ENCODE measurements around the gene NOL4L.
A peak's percentile ranks its signal among the peaks of the same experiment; 100 is the strongest.

Gene NOL4L

DNA sequence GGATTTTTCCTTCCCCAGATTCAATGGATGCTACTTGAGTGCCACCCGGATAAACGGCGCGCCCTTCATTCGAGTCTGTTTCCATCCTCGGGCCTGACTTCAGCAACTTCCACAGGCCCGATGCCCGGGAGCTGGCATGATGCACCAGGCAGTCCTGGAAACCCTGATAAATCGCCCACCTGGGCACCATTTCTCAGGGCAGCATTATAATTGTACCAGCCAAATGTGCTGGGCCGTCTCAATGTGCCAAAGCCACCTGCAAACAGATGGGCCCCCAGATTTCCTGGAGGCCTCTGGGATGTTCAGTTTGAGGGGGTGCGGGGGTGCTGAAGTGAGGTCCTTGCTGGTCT, 65.8 kb downstream of the NOL4L start:
- H3K36me3 Mint-ChIP-seq (ENCODE audit: insufficient read depth): peaks cover 36% of the 10 kb centered on the region
- no peaks in the 10 kb centered on the region for H3K9me3 Mint-ChIP-seq
- ATAC-seq (replicated peaks): no peak
- peaks cover 27 to 46% of the 10 kb centered on the region in 2 donors for H3K4me1 Mint-ChIP-seq (ENCODE audit: low read depth in 2 of 2)
- DNase-seq: no peak
- no peak overlapping the region for H3K27ac Mint-ChIP-seq
- no peak overlapping the region for H3K4me3 Mint-ChIP-seq
- H3K27me3 Mint-ChIP-seq: no peaks in the 10 kb centered on the region

DNA sequence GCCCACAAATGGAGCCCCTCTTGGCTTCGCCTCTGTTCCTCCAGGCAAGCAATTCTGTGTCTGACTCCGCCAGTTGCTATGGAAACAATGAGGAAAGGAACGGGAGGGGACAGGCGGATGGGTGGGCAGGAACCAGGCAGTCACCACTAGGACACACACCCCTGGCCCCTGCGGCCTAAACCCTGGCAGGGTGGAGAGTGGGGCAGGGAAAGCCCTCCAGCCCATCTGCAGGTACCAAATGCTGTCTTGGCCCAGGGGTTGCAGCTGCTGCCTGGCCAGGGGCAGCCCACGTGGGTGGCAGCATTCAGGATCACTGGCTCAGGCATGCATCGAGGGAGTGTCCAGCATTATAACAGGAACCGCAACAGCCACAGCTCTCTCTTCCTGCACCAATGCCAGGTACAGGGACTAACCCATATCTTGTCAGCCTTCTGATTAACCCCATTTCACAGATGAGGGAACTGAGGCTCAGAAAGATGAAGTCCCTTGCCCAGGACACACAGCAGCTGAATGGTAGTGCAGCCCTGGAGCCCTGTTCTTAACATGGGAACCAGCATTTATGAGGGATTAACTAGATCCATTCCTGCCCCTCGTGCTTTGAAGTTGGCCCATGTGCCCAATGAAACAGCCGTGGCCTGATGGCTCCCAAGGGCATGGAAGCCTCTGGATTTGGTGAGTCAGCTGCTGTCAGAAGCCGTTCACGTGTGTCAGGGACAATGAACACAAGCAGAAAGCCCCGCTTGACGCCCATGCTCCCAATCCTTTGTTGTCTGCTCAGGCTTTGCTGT, 66.3 kb downstream of the NOL4L start:
- Mint-ChIP-seq H3K4me3 (no peak overlapping the region), H3K27ac (no peak overlapping the region), H3K4me1 (ENCODE audit: low read depth in 2 of 2) (peaks cover 24 to 43% of the 10 kb centered on the region in 2 donors), H3K27me3 (no peaks in the 10 kb centered on the region), H3K9me3 (no peaks in the 10 kb centered on the region), H3K36me3 (ENCODE audit: insufficient read depth) (peaks cover 34% of the 10 kb centered on the region)
- ATAC-seq (replicated peaks) (no peak), DNase-seq (no peak)

DNA sequence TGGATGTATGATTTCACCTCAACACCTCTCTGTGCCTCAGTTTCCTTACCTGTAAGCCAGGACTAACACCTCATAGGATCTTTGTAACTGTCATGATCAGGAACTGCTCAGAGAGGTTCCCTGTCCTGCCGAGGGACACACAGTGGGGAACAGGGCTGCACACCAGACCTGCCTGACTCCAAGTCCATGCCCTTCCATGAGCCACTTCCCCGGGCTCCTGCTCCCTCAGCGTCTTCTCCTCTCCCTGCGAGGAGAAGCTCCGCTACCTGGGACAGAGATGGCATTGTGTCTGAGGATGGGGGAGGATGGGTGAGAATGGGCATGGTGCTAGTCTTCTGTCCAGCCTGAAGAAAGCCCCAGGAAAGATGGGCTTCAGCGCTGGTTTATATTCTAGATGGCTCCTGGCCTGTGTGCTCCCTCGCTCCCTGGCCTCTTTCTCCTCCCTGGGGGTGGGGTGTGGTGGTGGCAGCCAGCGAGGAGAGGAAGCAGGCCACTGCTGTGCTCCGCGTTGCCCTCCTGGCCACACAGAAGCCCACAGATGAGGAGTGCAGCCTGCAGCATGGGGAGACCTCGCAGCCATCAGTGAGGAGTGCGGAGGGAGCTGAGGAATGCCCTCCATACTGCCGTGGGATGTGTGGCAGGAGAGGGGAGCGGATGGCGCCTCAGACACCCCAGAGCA, 67.1 kb downstream of the NOL4L start:
- no peak for ATAC-seq (replicated peaks)
- Mint-ChIP-seq H3K4me1 (ENCODE audit: low read depth in 2 of 2) (peaks cover 27 to 43% of the 10 kb centered on the region in 2 donors), H3K36me3 (ENCODE audit: insufficient read depth) (peaks cover 37% of the 10 kb centered on the region), H3K9me3 (no peaks in the 10 kb centered on the region), H3K27ac (peak overlapping the region in 1 of 2 donors; percentile 96), H3K4me3 (no peak overlapping the region), H3K27me3 (no peaks in the 10 kb centered on the region)
- DNase-seq: no peak

DNA sequence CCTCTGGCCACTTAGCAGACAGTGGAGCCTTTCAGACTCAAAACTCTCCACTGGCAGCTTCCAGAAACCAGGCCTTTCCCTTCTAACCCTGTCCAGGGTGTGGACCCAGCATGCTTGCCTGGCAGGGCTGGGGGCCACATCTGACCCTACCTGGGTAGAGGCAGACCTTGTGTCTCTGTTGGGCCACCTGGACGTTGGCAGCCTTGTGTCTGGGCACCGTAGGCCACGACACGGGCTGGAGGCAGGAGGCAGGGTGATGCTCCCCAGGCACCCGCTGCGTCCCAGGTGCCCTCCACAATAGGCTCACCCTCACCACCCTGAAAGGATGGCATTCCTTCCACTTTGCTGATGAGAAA, 67.6 kb downstream of the NOL4L start:
- Mint-ChIP-seq H3K9me3 (no peaks in the 10 kb centered on the region), H3K4me3 (no peak overlapping the region), H3K4me1 (ENCODE audit: low read depth in 2 of 2) (peaks cover 22 to 43% of the 10 kb centered on the region in 2 donors), H3K36me3 (ENCODE audit: insufficient read depth) (peaks cover 37% of the 10 kb centered on the region), H3K27me3 (no peaks in the 10 kb centered on the region), H3K27ac (peak overlapping the region in 1 of 2 donors; percentile 96)
- no peak for DNase-seq
- no peak for ATAC-seq (replicated peaks)

DNA sequence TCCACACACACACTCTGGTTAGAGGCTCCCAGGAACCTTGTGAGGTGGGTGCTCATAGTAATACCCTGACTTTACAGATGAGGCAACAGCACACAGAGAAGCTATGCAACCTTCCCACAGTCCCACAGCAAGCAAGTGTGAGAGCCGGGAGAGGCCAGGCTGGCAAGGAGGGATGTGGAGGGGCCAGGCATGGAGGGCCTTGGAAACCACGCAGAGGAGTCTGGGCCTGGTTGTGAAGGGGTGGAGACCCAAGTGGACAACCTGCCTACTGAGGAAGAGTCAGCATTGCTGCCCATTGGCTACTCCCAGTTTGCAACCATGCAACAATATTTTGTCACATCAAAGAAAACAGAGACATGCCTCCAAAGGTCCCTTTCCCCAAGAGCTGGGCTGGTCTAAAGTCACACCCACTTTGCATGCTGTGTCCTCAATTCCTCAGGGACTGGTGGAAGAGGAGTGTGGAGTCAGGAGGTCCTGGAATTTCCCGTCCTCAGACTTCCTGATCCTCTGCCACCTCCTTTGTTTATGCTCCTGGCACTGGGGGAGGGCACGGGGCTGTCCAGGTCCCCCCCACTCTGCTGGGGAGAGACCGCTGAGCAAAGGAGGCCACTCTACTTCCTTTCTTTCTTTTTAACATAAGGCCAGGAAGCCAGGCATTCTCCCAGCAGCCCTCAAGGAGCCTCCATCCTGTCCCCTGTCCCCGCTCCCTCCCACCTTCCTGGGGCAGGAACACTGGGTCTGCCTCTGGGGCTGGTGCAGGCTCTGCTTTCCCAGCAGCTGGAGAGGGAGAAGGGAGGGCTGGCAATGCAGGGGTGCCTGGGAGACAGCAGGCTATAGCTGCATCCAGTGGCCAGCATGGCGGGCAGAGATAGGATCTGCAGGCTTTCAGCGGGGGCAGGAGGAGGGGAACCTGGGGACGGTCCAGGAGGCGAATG, 68.3 kb downstream of the NOL4L start:
- DNase-seq (no peak), ATAC-seq (replicated peaks) (no peak)
- no peaks in the 10 kb centered on the region for H3K27me3 Mint-ChIP-seq
- peaks cover 24 to 43% of the 10 kb centered on the region in 2 donors for H3K4me1 Mint-ChIP-seq (ENCODE audit: low read depth in 2 of 2)
- no peaks in the 10 kb centered on the region for H3K9me3 Mint-ChIP-seq
- H3K36me3 Mint-ChIP-seq (ENCODE audit: insufficient read depth): peaks cover 39% of the 10 kb centered on the region
- H3K4me3 Mint-ChIP-seq: no peak overlapping the region
- peak overlapping the region; percentile 54 to 96 for H3K27ac Mint-ChIP-seq

DNA sequence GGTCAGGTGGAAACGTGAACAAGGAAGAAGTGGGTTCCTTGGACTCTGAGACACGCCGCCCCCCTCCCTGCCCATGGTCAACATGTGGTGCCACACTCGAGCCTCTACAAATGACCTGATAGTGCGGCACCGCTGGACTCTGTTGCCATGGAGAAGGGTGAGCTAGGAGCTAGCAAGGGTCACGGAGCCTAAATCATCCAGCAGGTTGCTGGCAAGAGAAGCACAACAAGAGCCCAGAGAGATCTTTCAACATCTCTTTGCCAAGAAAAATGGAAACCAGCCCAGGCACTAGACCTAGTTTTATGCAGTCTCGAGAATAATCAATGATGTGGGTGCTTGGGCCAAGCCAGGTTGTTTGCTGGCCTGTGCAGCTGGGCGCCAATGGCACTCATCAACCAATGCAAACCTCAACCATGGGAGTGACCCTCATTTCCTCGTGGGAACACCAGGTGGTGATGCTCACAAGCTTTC, 69.5 kb downstream of the NOL4L start:
- peak overlapping the region; percentile 54 to 96 for H3K27ac Mint-ChIP-seq
- DNase-seq: no peak
- ATAC-seq (replicated peaks): no peak
- no peaks in the 10 kb centered on the region for H3K27me3 Mint-ChIP-seq
- peaks cover 27 to 45% of the 10 kb centered on the region in 2 donors for H3K4me1 Mint-ChIP-seq (ENCODE audit: low read depth in 2 of 2)
- peaks cover 35% of the 10 kb centered on the region for H3K36me3 Mint-ChIP-seq (ENCODE audit: insufficient read depth)
- no peaks in the 10 kb centered on the region for H3K9me3 Mint-ChIP-seq
- no peak overlapping the region for H3K4me3 Mint-ChIP-seq

DNA sequence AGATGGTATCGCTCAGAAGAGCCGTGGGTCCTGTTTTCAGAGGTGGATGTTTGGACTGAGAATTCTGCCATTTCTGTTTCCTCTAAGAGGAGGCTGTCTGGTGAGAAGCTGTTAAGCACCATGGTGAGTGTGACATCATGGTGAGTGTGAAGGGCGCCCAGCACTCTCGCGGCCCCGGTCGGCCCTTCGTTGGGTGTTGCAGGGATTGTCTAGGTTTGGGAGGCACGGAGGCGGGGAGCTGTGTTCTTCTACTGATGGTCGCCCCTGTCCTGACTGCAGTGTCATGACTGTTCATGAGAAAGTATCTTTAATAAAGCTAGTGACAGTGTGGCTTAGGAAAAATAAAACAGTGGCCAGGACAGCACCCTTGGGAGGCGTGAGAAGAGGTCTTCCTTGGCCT, 70.4 kb downstream of the NOL4L start:
- ATAC-seq (replicated peaks): no peak
- no peak for DNase-seq
- Mint-ChIP-seq H3K4me3 (peak overlapping the region in 1 of 2 donors; percentile 79), H3K27ac (peak overlapping the region; percentile 54 to 96), H3K27me3 (no peaks in the 10 kb centered on the region), H3K36me3 (ENCODE audit: insufficient read depth) (peaks cover 31% of the 10 kb centered on the region), H3K4me1 (ENCODE audit: low read depth in 2 of 2) (peaks cover 31 to 54% of the 10 kb centered on the region in 2 donors), H3K9me3 (no peaks in the 10 kb centered on the region)

DNA sequence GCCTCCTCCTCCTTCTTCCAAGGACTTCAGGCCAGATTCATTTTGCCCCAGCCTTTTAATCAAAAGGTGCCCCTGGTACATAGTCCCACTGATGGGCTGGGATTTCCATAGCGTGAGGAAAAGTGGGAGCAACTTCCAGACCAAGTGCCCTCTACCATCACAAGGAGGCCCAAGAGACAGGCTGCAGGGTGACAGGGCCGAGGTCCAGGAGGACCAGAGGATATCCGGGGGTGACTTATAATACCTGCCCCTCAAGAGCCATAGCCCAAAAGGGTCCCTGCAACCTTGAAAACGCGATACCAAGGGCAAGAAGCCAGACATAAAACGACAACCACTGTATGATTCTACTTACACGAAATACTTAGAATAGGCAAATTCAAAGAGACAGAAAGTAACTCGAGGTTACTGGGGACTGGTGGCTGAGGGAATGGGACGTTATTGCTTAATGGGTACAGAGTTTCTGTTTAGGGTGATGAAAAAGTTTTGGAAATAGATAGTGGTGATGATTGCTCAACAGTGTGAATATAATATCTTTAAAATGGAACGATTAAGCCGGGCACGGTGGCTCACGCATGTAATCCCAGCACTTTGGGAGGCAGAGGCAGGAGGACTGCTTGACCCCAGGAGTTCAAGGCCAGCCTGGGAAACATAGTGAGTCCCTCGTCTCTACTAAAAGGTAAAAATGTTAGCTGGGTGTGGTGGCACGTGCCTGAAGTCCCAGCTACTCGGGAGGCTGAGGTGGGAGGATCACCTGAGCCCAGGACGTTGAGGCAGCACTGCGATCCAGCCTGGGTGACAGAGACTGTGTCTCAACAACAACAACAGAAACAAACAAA, 71.9 kb downstream of the NOL4L start:
- Mint-ChIP-seq H3K36me3 (ENCODE audit: insufficient read depth) (peaks cover 26% of the 10 kb centered on the region), H3K4me3 (peak overlapping the region in 1 of 2 donors; percentile 79), H3K27me3 (no peaks in the 10 kb centered on the region), H3K9me3 (no peaks in the 10 kb centered on the region), H3K4me1 (ENCODE audit: low read depth in 2 of 2) (peaks cover 41 to 65% of the 10 kb centered on the region in 2 donors), H3K27ac (peak overlapping the region; percentile 60 to 96)
- no peak for ATAC-seq (replicated peaks)
- no peak for DNase-seq

DNA sequence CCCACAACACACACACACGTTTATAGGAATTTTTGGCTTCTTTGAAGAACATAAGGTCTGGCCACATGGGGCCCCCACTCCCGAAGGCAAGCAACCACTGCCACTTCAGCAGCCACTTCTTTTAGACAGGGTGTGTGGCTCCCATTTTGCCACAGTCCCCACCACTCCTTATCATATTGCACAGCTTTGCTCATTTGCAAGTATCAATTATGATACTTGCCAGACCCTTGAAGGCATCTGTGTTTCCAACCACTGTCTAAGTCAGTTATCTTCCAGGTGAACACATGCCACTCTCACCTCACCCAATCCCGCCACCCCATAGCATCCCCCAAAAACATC, 73.1 kb downstream of the NOL4L start:
- peak overlapping the region; percentile 18 to 79 for H3K4me3 Mint-ChIP-seq
- H3K4me1 Mint-ChIP-seq (ENCODE audit: low read depth in 2 of 2): peaks cover 41 to 62% of the 10 kb centered on the region in 2 donors
- no peaks in the 10 kb centered on the region for H3K27me3 Mint-ChIP-seq
- peaks cover 20% of the 10 kb centered on the region for H3K36me3 Mint-ChIP-seq (ENCODE audit: insufficient read depth)
- H3K27ac Mint-ChIP-seq: peak overlapping the region; percentile 84 to 96
- ATAC-seq (replicated peaks): no peak
- no peak for DNase-seq
- H3K9me3 Mint-ChIP-seq: no peaks in the 10 kb centered on the region

DNA sequence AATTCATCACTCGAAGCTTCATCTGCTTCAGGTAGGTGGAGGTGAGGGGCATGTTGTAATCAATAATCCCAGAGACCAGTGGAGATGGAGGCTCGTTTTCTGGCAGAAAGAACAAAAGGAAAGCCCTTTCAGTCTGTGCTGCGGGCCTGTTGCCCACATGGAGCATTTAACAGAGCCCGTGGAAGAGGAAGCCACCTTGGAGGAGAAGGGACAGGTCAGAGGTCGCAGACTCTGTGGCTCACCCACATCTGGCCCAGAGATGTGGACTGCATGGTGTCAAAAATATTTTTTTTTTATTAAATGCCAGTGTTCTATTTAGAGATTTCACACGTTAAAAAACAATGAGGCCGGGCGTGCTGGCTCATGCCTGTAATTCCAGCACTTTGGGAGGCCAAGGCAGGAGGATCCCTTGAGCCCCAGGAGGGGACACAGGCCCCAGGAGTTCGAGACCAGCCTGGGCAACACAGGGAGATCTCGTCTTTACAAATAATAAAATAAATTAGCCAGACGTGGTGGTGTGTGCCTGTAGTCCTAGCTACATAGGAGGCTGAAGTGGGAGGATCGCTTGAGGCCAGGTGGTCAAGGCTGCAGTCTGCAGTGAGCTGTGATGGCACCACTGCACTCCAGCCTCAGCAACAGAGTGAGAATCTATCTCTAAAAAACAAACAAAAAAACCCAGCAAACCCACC, 73.6 kb downstream of the NOL4L start:
- ATAC-seq (replicated peaks): no peak
- H3K4me3 Mint-ChIP-seq: peak overlapping the region; percentile 18 to 79
- H3K36me3 Mint-ChIP-seq (ENCODE audit: insufficient read depth): peaks cover 20% of the 10 kb centered on the region
- no peaks in the 10 kb centered on the region for H3K9me3 Mint-ChIP-seq
- DNase-seq: no peak
- H3K27me3 Mint-ChIP-seq: no peaks in the 10 kb centered on the region
- H3K27ac Mint-ChIP-seq: peak overlapping the region; percentile 84 to 96
- peaks cover 41 to 63% of the 10 kb centered on the region in 2 donors for H3K4me1 Mint-ChIP-seq (ENCODE audit: low read depth in 2 of 2)

DNA sequence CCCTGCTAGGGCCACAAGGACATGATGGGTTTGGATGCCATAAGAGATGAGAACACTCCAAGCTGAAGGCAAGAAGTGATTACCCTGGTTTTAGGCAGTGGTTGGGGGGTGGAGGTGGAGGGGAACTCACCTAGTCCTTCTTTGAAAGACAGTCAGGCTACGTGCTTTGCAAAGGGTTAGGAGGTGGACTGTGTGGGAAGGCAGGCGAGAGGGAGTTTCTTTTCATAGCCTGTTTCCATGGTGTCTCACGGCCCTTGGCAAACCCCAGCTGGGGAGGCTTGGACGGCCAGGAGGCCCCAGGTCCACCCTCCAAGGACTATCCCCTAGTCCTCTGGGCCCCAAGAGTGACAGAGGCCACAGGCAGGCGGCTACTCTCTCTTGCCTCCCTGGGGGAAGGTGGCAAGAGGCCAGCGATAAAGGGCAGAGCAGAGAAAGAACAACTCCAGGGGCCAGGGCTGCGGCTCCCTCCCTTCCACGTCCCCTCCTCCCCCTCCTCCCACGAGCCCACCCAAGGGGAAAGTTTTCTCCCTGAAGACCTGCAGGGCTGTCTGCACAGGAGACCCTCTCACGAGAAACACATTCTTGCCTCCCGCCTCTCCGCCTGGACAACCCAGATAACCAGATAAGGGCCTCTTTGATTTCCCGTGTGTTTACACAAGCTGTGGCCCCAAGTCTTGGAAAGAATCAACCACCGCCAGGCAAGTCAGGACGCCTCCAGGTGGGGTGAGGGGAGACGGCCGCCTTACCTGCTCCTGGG, 74.4 kb downstream of the NOL4L start:
- H3K27ac Mint-ChIP-seq: peak overlapping the region; percentile 84 to 96
- peaks cover 20% of the 10 kb centered on the region for H3K36me3 Mint-ChIP-seq (ENCODE audit: insufficient read depth)
- H3K27me3 Mint-ChIP-seq: no peaks in the 10 kb centered on the region
- no peaks in the 10 kb centered on the region for H3K9me3 Mint-ChIP-seq
- peak overlapping the region; percentile 55 to 79 for H3K4me3 Mint-ChIP-seq
- ATAC-seq (replicated peaks) (peak; percentile 14), DNase-seq (no peak)
- H3K4me1 Mint-ChIP-seq (ENCODE audit: low read depth in 2 of 2): peaks cover 41 to 58% of the 10 kb centered on the region in 2 donors

All from effector memory CD8-positive, alpha-beta T cell (primary cell).